GM12874 (cell line): ENCODE data around the gene ANKLE1.

Experiments used
- TF ChIP-seq, protein P1 (sequence below): IDR thresholded peaks from 2 replicates; pipeline ENCODE4 v1.5.1; 2011; ENCODE audit warnings: low read depth, mild to moderate bottlenecking, control low read depth, low read length, moderate library complexity; ENCODE audit not compliant: insufficient read depth

The ANKLE1 gene

DNA sequence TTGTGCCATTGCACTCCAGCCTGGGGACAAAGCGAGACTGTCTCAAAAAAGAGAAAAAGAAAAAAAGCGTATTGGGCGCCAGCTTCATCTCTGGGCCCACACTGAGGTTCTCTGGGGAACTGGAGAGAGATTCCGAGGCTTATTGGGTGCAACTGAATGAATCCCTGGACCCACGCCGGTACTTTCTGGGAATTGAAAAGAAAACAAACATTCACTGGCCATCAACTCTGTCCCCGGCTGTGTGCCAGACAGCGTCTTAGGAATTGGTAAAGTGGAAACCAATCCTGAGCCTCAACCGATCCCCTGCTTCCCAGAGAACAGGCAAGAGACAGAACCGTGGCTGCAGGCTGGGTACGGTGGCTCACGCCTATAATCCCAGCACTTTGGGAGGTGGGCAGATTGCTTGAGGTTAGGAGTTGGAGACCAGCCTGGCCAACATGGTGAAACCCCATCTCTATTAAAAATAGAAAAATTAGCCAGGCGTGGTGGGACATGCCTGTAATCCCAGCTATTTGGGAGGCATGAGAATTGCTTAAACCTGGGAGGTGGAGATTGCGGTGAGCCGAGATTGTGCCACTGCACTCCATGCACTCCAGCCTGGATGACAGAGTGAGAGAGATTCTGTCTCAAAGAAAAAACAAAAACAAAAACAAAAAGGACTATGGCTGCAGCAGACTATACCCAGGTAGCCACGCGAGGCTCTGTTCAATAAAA, 44.3 kb downstream of the ANKLE1 start:
- TF ChIP-seq, protein P1, sequence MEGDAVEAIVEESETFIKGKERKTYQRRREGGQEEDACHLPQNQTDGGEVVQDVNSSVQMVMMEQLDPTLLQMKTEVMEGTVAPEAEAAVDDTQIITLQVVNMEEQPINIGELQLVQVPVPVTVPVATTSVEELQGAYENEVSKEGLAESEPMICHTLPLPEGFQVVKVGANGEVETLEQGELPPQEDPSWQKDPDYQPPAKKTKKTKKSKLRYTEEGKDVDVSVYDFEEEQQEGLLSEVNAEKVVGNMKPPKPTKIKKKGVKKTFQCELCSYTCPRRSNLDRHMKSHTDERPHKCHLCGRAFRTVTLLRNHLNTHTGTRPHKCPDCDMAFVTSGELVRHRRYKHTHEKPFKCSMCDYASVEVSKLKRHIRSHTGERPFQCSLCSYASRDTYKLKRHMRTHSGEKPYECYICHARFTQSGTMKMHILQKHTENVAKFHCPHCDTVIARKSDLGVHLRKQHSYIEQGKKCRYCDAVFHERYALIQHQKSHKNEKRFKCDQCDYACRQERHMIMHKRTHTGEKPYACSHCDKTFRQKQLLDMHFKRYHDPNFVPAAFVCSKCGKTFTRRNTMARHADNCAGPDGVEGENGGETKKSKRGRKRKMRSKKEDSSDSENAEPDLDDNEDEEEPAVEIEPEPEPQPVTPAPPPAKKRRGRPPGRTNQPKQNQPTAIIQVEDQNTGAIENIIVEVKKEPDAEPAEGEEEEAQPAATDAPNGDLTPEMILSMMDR: no peak

DNA sequence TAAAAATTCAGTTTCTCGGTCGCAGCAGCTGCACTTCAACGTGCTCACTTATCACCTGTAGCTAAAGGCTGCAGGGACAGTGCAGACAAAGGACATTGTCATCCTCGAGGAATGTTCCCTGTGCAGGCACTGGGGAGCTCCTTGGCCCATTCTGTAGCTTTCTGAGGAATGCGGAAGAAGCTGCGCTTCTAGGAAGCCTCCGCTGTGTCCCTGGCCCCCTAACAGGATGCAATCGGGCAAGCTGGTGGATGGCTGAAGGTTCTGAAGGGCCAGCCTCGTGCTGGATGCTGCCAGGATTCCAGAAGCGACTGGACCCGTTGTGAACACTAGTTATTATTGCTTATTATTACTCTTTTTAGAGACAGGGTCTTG, 44.9 kb downstream of the ANKLE1 start:
- TF ChIP-seq, protein P1: no peak

DNA sequence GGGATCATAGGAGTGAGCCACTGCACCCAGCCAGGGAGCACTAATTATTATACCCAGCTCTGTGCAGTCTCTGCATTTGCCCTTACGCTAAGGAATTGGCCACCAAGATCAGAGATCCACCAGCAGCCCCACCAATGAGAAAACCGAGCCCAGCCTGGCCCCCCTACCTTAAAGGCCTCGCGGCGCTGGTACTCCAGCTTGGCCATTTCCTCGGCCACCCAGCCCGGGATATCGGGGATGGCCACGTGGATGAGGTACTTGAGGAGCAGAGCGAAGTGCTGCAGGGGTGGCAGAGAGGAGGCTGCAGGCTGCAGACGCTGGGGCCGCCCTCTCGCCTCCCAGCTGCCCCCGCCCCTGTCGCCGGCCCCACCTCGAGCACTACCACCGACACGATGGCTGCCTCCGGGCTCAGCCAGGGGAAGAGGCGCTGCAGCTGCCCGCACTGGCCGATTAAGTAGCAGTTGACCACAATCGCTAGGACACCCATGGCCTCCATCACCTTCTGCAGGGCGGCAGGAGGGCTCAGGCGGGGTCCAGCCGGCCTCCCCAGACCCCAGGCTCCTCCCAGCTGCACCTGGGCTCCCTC, 45.5 kb downstream of the ANKLE1 start:
- TF ChIP-seq, protein P1: no peak

DNA sequence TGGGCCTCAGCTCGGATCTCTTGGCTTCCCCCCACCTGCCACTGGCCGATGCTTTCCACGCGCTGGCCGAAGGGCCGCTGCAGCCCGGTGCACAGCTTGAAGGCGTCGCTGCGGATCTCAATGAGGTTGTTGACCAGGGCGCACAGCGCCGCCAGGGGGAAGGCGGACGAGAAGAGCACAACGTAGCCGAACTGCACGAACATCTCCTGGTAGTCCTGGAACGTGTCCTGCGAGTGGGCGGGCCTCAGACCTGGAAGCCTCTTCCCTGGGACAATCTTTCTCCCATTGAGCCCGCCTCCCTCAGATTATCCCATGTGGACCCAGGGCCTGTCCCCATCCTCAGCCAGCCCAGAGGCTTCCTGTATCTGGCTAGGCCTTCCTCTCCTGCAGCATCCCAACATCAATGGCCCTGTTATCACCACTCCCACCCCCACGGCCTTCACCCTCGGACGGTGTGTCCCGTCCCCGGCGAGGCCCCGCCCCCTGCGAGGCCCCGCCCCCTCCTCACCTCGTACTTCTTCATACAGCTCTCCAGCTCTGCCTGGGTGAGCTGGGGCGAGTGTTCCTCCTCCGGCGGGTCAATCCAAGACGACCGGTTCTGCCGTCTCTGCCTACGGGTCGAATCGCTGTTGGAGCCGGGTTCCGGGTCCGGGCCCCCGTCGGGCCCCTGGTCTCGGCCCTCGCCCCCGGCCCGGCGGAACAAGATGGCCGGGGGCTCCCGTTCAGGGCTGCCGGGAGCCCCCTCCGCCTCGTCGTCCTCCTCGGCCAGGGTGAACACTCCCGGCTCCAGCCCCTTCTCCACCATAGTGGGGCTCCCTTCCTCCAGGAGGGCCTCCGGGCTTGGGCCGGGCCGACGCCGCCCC, 46.2 kb downstream of the ANKLE1 start:
- TF ChIP-seq, protein P1: no peak

DNA sequence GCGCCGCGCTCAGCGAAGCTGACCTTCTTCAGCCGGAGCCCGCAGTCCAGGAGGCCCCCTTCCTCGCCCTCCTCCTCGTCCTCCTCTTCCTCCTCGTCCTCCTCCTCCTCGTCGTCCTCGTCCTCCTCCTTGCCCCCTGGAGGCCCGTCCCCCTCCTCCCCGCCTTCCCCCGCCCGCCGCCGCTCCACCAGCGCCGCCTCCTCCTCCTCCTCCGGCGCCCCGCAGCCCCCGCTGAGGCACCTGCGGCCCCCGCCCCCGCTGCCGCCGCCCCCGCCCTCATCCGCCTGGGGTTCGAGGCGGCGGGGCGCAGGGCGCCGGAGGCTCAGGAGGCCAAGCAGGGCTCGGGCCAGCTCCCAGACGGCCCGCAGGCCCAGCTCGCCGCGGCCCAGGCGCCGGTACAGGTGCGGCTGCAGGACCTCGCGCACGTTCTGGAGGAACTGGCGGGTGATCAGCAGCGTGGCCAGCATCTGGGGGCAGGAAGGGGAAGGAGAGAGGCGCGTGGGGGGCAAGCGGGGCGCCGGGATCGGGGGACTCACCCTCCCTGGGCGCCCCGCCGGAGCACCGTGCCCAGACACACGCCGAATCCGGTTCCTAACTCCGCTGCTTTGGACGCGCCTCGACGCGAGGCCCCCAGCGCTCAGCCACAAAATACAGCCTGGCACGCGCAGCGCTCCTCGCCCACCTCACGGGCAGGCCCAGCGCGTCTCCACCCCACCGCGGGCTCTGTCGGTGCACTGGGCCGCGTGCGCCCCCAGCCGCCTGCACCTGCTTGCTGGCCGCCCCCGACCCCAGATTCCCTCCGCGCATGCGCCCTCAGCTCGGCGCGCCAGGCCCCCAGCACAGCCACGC, 47.0 kb downstream of the ANKLE1 start:
- TF ChIP-seq, protein P1: no peak

DNA sequence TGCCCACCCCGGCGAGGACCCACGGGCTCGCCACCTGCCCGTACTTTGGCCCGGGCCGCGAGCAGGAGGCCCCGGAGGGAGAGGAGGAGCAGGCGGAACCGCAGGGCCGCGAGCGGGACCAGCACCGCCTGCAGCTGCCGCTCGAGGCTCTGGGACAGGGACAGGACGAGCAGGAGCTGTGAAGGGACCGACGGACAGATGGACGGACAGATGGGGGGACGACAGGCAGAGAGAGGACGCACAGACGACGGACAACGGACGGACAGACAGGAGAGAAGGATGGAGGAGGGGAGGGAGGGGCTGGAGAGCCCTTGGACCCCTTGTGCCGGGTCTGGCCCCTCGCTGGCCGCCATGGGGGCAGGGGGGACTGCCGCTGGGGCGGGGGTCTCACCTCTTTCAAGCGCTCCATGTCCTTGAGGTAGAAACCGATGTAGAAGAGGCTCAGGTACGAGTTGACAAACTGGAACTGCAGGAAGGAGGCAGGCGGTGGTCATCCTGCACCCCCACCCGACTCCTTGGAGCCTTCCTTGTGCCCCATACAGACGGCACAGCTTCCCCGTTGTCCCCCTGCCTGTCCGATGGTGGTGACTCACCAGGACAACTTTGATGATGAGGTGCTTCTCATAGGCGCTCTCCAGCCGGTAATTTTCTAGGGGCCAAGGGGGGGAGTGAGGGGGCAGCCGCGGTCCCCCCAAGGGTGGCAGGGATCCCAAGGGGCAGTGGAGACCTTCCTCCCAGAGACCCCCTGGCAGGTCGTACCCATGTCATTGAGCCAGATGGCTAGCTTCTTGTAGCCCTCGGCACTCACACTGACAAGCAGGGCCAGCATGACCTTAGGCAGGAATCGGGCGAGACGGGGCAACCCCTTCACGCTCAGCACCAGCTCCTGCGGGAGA, 47.9 kb downstream of the ANKLE1 start:
- TF ChIP-seq, protein P1: no peak
